Adrenal gland (tissue), 5 donors: ENCODE results near the gene INO80D.

Experiments used
- POLR2A ChIP-seq, 2 donors: fragments of 450-650 bp; IDR thresholded peaks; one replicate each; pipeline ENCODE4 v1.6.1; 2017; ENCODE audit warnings: antibody characterized with exemption in 2 of 2, mild to moderate bottlenecking in 2 of 2, moderate library complexity in 1 of 2
- TF ChIP-seq, protein P1 (sequence below), 6 experiments: fragments of 450-650 bp in 4 of 6; fragments of 200-600 bp in 2 of 6; sonication (generic) in 1 of 6; IDR thresholded peaks; 1 replicate in 5 of 6; 2 replicates in 1 of 6; pipeline versions ENCODE4 v1.5.1 to v1.8.0; 2016 to 2021; ENCODE audit warnings: antibody characterized with exemption in 6 of 6, mild to moderate bottlenecking in 2 of 6, moderate library complexity in 1 of 6
- donor health status: DM: no; HTN: no; CAD: no.

DNA sequence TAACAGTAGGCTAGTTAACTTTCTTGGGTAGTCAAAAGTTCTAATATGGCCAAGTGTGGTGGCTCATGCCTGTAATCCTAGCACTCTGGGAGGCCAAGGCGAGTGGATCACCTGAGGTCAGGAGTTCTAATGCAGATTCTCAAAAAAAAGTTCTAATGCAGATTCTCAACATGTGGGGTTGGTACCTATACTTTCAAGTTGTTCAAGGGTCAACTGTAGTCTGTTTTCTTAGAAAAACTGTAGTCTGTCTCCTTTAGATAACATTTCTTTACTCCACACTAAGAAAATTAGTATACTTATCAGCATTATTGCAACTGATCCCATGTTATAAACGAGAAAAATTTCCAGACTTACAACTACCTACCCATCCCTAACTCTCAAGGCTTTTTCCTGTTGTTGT is 16.6 kb downstream of the INO80D start:
- TF ChIP-seq, protein P1, sequence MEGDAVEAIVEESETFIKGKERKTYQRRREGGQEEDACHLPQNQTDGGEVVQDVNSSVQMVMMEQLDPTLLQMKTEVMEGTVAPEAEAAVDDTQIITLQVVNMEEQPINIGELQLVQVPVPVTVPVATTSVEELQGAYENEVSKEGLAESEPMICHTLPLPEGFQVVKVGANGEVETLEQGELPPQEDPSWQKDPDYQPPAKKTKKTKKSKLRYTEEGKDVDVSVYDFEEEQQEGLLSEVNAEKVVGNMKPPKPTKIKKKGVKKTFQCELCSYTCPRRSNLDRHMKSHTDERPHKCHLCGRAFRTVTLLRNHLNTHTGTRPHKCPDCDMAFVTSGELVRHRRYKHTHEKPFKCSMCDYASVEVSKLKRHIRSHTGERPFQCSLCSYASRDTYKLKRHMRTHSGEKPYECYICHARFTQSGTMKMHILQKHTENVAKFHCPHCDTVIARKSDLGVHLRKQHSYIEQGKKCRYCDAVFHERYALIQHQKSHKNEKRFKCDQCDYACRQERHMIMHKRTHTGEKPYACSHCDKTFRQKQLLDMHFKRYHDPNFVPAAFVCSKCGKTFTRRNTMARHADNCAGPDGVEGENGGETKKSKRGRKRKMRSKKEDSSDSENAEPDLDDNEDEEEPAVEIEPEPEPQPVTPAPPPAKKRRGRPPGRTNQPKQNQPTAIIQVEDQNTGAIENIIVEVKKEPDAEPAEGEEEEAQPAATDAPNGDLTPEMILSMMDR (IDR thresholded peaks at IDR 0.05) = no peak
- TF ChIP-seq POLR2A (IDR thresholded peaks at IDR 0.05) = no peak
